ENCODE results near the gene WDR33. TPM values are rescaled to one million over a fixed set of nuclear protein-coding genes. Genes with fewer than 3 reads are reported as not detected.
A peak's percentile ranks its signal among the peaks of the same experiment; 100 is the strongest.

WDR33 gene
- total RNA-seq, 2 experiments from 2014 or later = 71.4 to 74.6 TPM

GRCh38 chr2:127698553-127699355, 112.2 kb downstream of the WDR33 start:
- ChIA-PET POLR2A (no interaction called here), CTCF (interaction anchor here (5.6 kb wide), 1 partner anchor 108 kb away, joined by 33 read pairs; no protein-coding TSS in a partner anchor)
- H3K4me1 Mint-ChIP-seq (ENCODE audit: low read depth) = peaks cover 19% of the 10 kb centered on the region
- DNase-seq (no peak), ATAC-seq (no peak)
- H3K4me3 Mint-ChIP-seq = no peak overlapping the region
- peaks cover 20% of the 10 kb centered on the region for H3K36me3 Mint-ChIP-seq (ENCODE audit: low read depth)
- H3K27me3 Mint-ChIP-seq = no peaks in the 10 kb centered on the region
- H3K27ac Mint-ChIP-seq = no peak overlapping the region
- intact Hi-C loops (cut with micrococcal nuclease) = no loop called here
- H3K9me3 Mint-ChIP-seq = no peaks in the 10 kb centered on the region
- TF ChIP-seq CTCF (IDR thresholded peaks at IDR 0.05) = no peak

- H3K4me3 Mint-ChIP-seq = no peak overlapping the region
- H3K27ac Mint-ChIP-seq = no peak overlapping the region
- ATAC-seq = no peak
- intact Hi-C loops (cut with micrococcal nuclease) = no loop called here
- DNase-seq = no peak
- ChIA-PET POLR2A (no interaction called here), CTCF (interaction anchor here (0.9 to 5.6 kb wide), 3 partner anchors 21 to 106 kb away, joined by 3 to 33 read pairs (median 3); no protein-coding TSS in a partner anchor)
- peaks cover 12% of the 10 kb centered on the region for H3K4me1 Mint-ChIP-seq (ENCODE audit: low read depth)
- no peaks in the 10 kb centered on the region for H3K27me3 Mint-ChIP-seq
- no peak for TF ChIP-seq CTCF (IDR thresholded peaks at IDR 0.05)
- H3K9me3 Mint-ChIP-seq = no peaks in the 10 kb centered on the region
- peaks cover 10% of the 10 kb centered on the region for H3K36me3 Mint-ChIP-seq (ENCODE audit: low read depth)
Observed at GRCh38 chr2:127697482-127698180, 113.3 kb downstream of the WDR33 start.

- Mint-ChIP-seq H3K9me3 (peaks cover 8% of the 10 kb centered on the region), H3K36me3 (ENCODE audit: low read depth) (peaks cover 6% of the 10 kb centered on the region), H3K4me3 (no peak overlapping the region), H3K27ac (no peak overlapping the region), H3K27me3 (no peaks in the 10 kb centered on the region), H3K4me1 (ENCODE audit: low read depth) (peaks cover 7% of the 10 kb centered on the region)
- intact Hi-C loops (cut with micrococcal nuclease) = no loop called here
- POLR2A ChIA-PET = no interaction called here
- ATAC-seq = peak; percentile 93
- peak; percentile 78 for DNase-seq
- TF ChIP-seq CTCF (IDR thresholded peaks at IDR 0.05) = peak; percentile 75
- CTCF ChIA-PET = interaction anchor here (0.6 to 5.6 kb wide), 10 partner anchors 9 to 406 kb away, joined by 3 to 33 read pairs (median 3); partner anchors contain the start of gene LIMS2
Observed at GRCh38 chr2:127695491-127696472, 115.2 kb downstream of the WDR33 start.

GRCh38 chr2:127694986-127695385, 116.0 kb downstream of the WDR33 start:
- ATAC-seq (no peak), DNase-seq (no peak)
- H3K4me1 Mint-ChIP-seq (ENCODE audit: low read depth) = no peaks in the 10 kb centered on the region
- H3K27ac Mint-ChIP-seq = no peak overlapping the region
- H3K4me3 Mint-ChIP-seq = no peak overlapping the region
- ChIA-PET CTCF (interaction anchor here (1.0 to 5.6 kb wide), 5 partner anchors 10 to 104 kb away, joined by 3 to 33 read pairs (median 9); partner anchors contain the start of gene LIMS2), POLR2A (no interaction called here)
- H3K27me3 Mint-ChIP-seq = no peaks in the 10 kb centered on the region
- peaks cover 8% of the 10 kb centered on the region for H3K9me3 Mint-ChIP-seq
- intact Hi-C loops (cut with micrococcal nuclease) = no loop called here
- TF ChIP-seq CTCF (IDR thresholded peaks at IDR 0.05) = no peak
- peaks cover 7% of the 10 kb centered on the region for H3K36me3 Mint-ChIP-seq (ENCODE audit: low read depth)
